Suprapubic skin (tissue), 4 donors: ENCODE data around the gene SHROOM4. TPM values are rescaled to one million over a fixed set of nuclear protein-coding genes. Genes with fewer than 3 reads are reported as not detected.
A peak's percentile ranks its signal among the peaks of the same experiment; 100 is the strongest.

Source experiments
- DNase-seq, 2 donors: peaks; one replicate each; pipeline ENCODE4 v3.0.0-alpha.2; 2019; ENCODE audit warnings: low spot score in 2 of 2
- H3K27ac ChIP-seq: fragments of 200-600 bp; sonication (generic); one replicate; pipeline ENCODE4 v1.5.1; 2019
- H3K27me3 ChIP-seq: fragments of 200-600 bp; sonication (generic); one replicate; pipeline ENCODE4 v1.5.1; 2019
- H3K36me3 ChIP-seq: fragments of 200-600 bp; sonication (generic); one replicate; pipeline ENCODE4 v1.5.1; 2019
- H3K4me1 ChIP-seq: fragments of 200-600 bp; sonication (generic); one replicate; pipeline ENCODE4 v1.5.1; 2019
- H3K4me3 ChIP-seq: fragments of 200-600 bp; sonication (generic); one replicate; pipeline ENCODE4 v1.5.1; 2019; ENCODE audit warnings: mild to moderate bottlenecking
- H3K9me3 ChIP-seq: fragments of 200-600 bp; sonication (generic); one replicate; pipeline ENCODE4 v1.5.1; 2019
- CTCF ChIP-seq, 2 donors: fragments of 200-600 bp in 1 of 2; fragments of 450-650 bp in 1 of 2; sonication (generic) in 1 of 2; IDR thresholded peaks; one replicate each; pipeline ENCODE4 v1.5.1; 2016 to 2019; ENCODE audit warnings: antibody characterized with exemption in 2 of 2, mild to moderate bottlenecking in 1 of 2, moderate library complexity in 1 of 2
- EP300 ChIP-seq: sonication (generic); formaldehyde crosslinking; IDR thresholded peaks from one replicate; pipeline ENCODE4 v1.6.1; 2017; ENCODE audit warnings: antibody characterized with exemption
- POLR2A ChIP-seq, 2 donors: fragments of 450-650 bp; IDR thresholded peaks; one replicate each; pipeline ENCODE4 v1.6.1; 2017; ENCODE audit warnings: antibody characterized with exemption in 2 of 2, mild to moderate bottlenecking in 2 of 2, moderate library complexity in 2 of 2
- POLR2AphosphoS5 ChIP-seq, 3 donors: sonication (generic); formaldehyde crosslinking; IDR thresholded peaks; one replicate each; pipeline ENCODE4 v1.6.1; 2017; ENCODE audit warnings: antibody characterized with exemption in 3 of 3
- WGBS: methylation state at CpG from one replicate; pipeline ENCODE4 v1.1.5; 2018; 5-methylcytosine and 5-hydroxymethylcytosine counted together
- total RNA-seq, 4 donors: library from RNA; depleted of rRNA; stranded (reverse); fragments of >200 nt; gene quantifications; one replicate each; pipeline ENCODE4 v1.1.0, GENCODE V29; 2016

The SHROOM4 gene
- total RNA-seq, 4 donors from 2014 or later: 2.3 to 10.0 (median 4.4) TPM

GRCh38 chrX:50626432-50626831 is 187.6 kb downstream of the SHROOM4 start:
- H3K4me3 ChIP-seq: no peak overlapping the region
- H3K4me1 ChIP-seq: no peaks in the 10 kb centered on the region
- H3K27ac ChIP-seq: no peak overlapping the region
- no peaks in the 10 kb centered on the region for H3K27me3 ChIP-seq
- DNase-seq: no peak
- 79% methylated on average over 4 of the region's 4 CpGs for WGBS
- no peak for TF ChIP-seq POLR2AphosphoS5 (IDR thresholded peaks at IDR 0.05)
- no peaks in the 10 kb centered on the region for H3K9me3 ChIP-seq
- H3K36me3 ChIP-seq: no peaks in the 10 kb centered on the region

- WGBS: 79% methylated on average over 1 of the region's 1 CpG
- TF ChIP-seq POLR2A (IDR thresholded peaks at IDR 0.05) (no peak), EP300 (no peak), CTCF (IDR thresholded peaks at IDR 0.05) (no peak), POLR2AphosphoS5 (IDR thresholded peaks at IDR 0.05) (no peak)
Measured at GRCh38 chrX:50622751-50623150, 191.2 kb downstream of the SHROOM4 start.

GRCh38 chrX:50618788-50619558 is 195.0 kb downstream of the SHROOM4 start:
- no peak overlapping the region for H3K4me3 ChIP-seq
- H3K27ac ChIP-seq: peak overlapping the region; percentile 24
- no peaks in the 10 kb centered on the region for H3K9me3 ChIP-seq
- no peaks in the 10 kb centered on the region for H3K4me1 ChIP-seq
- H3K36me3 ChIP-seq: no peaks in the 10 kb centered on the region
- no peak for DNase-seq
- no peaks in the 10 kb centered on the region for H3K27me3 ChIP-seq
- TF ChIP-seq POLR2A (IDR thresholded peaks at IDR 0.05): no peak
- TF ChIP-seq POLR2AphosphoS5 (IDR thresholded peaks at IDR 0.05): no peak
- no peak for TF ChIP-seq CTCF (IDR thresholded peaks at IDR 0.05)
- TF ChIP-seq EP300: no peak
- 37% methylated on average over 12 of the region's 12 CpGs for WGBS

More at GRCh38 chrX:50622751-50623150, 191.2 kb downstream of the SHROOM4 start:
- no peak overlapping the region for H3K27ac ChIP-seq
- H3K4me1 ChIP-seq: no peaks in the 10 kb centered on the region
- H3K27me3 ChIP-seq: no peaks in the 10 kb centered on the region
- no peaks in the 10 kb centered on the region for H3K36me3 ChIP-seq
- DNase-seq: no peak
- no peaks in the 10 kb centered on the region for H3K9me3 ChIP-seq
- H3K4me3 ChIP-seq: no peak overlapping the region

- no peak for DNase-seq
- no peaks in the 10 kb centered on the region for H3K36me3 ChIP-seq
- TF ChIP-seq CTCF (IDR thresholded peaks at IDR 0.05) (no peak), POLR2A (IDR thresholded peaks at IDR 0.05) (no peak), POLR2AphosphoS5 (IDR thresholded peaks at IDR 0.05) (no peak), EP300 (no peak)
- no peak overlapping the region for H3K4me3 ChIP-seq
- no peaks in the 10 kb centered on the region for H3K9me3 ChIP-seq
- H3K27me3 ChIP-seq: no peaks in the 10 kb centered on the region
- no peaks in the 10 kb centered on the region for H3K4me1 ChIP-seq
- H3K27ac ChIP-seq: no peak overlapping the region
Measured at GRCh38 chrX:50617183-50617582, 196.8 kb downstream of the SHROOM4 start.

- Histone ChIP-seq H3K4me1 (no peaks in the 10 kb centered on the region), H3K27ac (no peak overlapping the region), H3K9me3 (no peaks in the 10 kb centered on the region), H3K4me3 (no peak overlapping the region), H3K27me3 (no peaks in the 10 kb centered on the region), H3K36me3 (no peaks in the 10 kb centered on the region)
- no peak for TF ChIP-seq EP300
- no peak for TF ChIP-seq POLR2A (IDR thresholded peaks at IDR 0.05)
- no peak for TF ChIP-seq CTCF (IDR thresholded peaks at IDR 0.05)
- no peak for TF ChIP-seq POLR2AphosphoS5 (IDR thresholded peaks at IDR 0.05)
- no peak for DNase-seq
- WGBS: 67% methylated on average over 8 of the region's 8 CpGs
Measured at GRCh38 chrX:50615570-50616158, 198.3 kb downstream of the SHROOM4 start.
